HL-60/S4 treated with retinoic acid at 250 ng/mL for 4 days and 3 days (cell line): ENCODE data around the gene ACTN2.

Experiments
- in situ Hi-C: fragments of 300-500 bp; cut with MboI; formaldehyde crosslinking; loops from 2 replicates; pipeline ENCODE4 v1.7.0; 2022; ENCODE audit warnings: low sequenced_read_pairs

Gene ACTN2

DNA sequence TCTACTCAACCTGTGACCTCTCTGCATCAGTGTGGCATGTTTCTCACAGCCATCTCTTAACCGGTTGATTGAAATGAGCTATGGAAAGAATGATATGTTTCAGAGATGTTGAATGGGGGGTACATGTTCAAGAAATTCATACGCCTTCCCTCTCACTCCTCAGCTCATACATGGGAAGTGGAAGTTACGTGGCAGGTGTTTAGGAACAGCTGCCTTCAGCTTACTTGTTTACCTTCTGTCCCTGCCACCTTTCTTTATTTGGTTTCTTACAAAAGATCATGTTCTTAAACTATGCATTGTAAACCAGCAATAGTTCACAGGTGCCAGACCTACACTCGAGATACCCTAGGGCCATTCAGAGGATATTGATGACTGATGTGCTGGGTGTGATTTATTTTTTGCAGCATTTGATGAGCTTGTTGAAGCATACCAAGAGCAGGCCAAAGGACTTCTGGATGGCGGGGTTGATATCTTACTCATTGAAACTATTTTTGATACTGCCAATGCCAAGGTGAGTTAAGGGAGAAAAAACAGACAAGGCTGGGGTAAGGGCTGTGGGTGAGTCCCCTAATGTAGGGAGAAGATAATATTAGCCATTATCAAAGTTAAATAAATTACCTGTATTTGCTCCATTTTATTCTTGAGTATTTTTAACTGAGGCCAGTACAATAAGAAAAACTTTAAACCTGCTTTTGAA, 126.2 kb downstream of the ACTN2 start:
- in situ Hi-C loops = no loop called here
